Left cardiac atrium (tissue), 4 donors: ENCODE results near the gene ICE2. TPM values are rescaled to one million over a fixed set of nuclear protein-coding genes. Genes with fewer than 3 reads are reported as not detected.

Experiments
- ATAC-seq, 2 donors: fragments of 200-7000 bp; cut with Tn5 transposase; one replicate each; pipeline ENCODE4 v1.9.1; 2020; ENCODE audit warnings: mild to moderate bottlenecking in 2 of 2, moderate library complexity in 2 of 2
- DNase-seq: peaks from one replicate; pipeline ENCODE4 v3.0.0-alpha.2; 2020
- intact Hi-C, 2 donors: fragments of 100-400 bp; cut with DNase I; formaldehyde crosslinking; loops; one replicate each; pipeline versions ENCODE4 v1.14.1 to v1.15.1; 2022 to 2023
- total RNA-seq, 2 donors: library from RNA; stranded (reverse); fragmentation: NEBNext Ultra II Directional; extraction: Animal tissue kit (Norgen Biotek cat#: 25700); gene quantifications; one replicate each; pipeline ENCODE4 v1.2.1, GENCODE V29; 2021
- donor health status: DM: no; HTN: yes; CAD: no.
- donor health status: DM: no; HTN: yes; CAD: no; lungs with severe emphysema.
- donor health status: DM: yes; HTN: yes; CAD: no.
- donor health status: Dilated cardiomyopathy.

Gene ICE2
- total RNA-seq, 2 donors from 2014 or later: 29.0 to 29.6 TPM

DNA sequence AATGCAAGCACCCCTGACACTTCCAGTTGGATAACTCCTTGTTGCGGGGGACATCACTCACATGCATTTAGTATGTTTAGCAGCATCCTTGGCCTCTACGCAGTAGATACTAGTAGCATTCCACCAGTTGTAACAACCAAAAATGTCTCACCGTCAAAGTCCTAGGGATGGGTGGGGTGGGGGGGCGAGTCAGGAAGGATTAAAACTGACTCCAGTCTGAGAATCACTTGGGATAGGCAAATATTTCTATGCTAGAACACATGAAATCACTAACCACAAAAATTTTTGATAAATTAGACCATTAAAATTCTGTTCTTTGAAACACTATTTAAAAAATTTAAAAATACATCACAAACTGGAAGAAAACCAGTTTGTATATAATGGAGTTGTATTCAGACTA, 18.0 kb downstream of the ICE2 start:
- intact Hi-C loops: no loop called here
- DNase-seq: no peak
- no peak for ATAC-seq

DNA sequence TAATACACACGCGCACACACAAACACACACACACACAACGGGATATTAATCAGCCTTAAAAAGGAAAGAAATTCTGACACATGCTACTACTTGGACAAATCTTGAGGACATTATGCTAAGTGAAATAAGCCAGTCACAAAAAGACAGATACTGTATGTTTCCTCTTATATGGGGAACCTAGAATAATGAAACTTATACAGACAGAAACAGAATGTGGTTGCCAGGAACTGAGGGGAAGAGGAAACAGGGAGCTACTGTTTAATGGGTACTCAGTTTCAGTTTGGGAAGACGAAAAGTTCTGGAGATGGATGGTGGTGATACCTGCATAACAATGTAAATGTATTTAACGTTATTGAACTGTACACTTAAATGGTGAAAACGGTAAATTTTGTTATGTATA, 20.2 kb downstream of the ICE2 start:
- DNase-seq (no peak), ATAC-seq (no peak)
- intact Hi-C loops: no loop called here

DNA sequence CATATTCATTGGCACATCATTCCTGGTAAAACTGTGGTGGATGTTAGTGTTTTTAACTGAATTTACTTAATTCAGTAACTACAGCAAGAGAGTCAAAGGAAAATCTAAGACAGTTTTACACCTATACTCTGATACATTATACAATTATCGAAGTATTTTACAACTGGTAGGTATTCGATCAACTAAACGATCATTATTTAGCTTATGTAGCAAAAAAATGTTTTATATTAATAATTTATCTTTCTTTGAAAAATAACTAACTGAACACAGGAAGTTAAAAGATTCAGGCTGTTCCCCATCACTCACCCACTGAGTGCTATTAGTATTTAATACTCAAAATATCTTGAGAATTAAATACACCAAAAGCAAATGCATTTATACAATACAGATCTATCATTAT, 21.0 kb downstream of the ICE2 start:
- DNase-seq (no peak), ATAC-seq (no peak)
- intact Hi-C loops: no loop called here

DNA sequence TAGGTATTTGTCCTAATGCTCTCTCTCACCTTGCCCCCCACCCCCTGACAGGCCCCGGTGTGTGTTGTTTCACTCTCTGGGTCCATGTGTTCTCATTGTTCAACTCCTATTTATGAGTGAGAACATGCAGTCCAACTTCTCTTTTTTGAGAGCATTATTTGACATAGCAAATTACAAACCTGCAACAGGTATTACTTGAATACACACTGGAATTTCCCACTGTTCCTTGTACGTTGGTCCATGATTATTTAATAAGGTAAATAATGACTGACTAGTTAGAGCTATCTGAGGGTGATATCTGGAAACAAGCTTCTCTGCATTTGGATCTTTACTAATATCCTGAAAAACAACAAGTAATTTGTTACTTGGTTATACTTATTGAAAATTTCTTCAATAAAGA, 24.1 kb downstream of the ICE2 start:
- DNase-seq (no peak), ATAC-seq (no peak)
- intact Hi-C loops: no loop called here

DNA sequence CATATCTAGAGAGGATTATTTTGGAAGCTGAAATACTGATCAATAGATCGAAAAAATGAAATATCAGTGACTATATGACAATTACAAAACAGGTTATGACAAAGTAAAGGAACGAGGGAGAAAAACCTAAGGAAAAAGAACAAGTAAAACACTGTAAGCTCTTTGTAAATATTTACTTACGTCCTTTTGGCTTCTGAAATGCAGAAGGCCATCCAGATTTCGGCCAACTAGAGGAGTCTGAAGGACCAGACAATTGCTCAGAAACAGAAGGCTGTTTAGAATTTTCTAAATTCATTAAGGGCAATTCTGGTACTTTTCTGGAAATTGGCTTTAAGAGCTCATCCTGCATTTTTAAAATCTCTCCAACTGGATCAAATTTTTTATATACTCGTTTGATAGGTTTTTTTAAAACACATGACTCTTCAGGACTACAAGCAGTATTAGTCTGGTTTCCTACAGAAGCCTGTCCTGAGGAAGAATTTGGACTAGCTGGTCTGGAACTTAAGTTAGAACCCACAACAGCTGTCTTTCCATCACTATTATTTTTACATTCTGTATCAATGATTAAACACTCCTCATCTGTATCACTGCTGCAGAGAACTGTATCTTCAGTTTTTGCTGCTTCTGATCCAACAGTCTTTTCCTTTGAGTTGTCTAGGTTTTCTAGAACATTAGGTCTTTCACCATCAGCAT, 30.1 kb downstream of the ICE2 start:
- no peak for ATAC-seq
- intact Hi-C loops: no loop called here
- DNase-seq: no peak

DNA sequence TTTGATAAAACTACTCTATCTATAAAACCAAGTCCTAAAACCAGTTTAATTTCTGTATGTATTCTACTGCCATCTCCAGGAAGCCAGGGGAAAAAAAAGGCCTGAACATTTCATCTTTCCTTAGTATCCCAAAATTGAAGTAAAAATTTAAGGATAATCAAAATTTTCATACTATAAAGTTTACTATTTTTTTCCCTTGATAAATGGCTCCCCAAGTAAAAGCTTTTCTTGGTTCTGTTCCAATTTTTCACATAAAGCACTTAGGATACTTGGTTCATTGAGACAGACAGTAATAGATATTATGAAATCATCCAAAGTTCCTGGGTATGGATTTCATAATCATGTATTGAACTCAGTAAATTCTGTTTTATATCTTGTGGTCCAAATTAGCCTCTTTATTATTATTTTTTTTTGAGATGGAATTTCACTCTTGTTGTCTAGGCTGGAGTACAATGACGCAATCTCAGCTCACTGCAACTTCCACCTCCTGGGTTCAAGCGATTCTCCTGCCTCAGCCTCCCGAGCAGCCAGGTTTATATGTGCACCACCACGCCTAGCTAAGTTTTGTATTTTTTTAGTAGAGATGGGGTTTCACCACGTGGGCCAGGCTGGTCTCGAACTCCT, 34.5 kb downstream of the ICE2 start:
- intact Hi-C loops: loop anchor here (5.0 kb wide), 2 partner anchors 82 to 87 kb away; no protein-coding TSS in a partner anchor
- ATAC-seq (no peak), DNase-seq (no peak)

DNA sequence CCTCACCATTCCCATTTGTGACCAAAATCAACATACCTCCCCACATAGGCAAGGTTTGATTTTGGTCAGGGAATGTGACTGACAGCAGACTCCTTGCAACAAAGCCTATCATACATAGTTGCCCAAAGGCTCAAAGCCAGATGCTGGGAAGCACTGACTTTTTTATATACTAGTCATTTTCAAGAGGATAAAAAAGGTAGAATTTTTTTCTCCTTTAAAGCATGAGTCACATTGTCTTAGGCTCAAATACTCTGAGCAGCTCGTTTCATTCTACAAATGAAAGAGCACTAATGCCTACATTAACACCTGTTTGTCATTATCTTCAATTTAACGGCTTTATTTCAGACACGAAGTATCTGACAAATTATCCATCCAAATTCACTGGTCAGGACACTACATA, 36.2 kb downstream of the ICE2 start:
- intact Hi-C loops: loop anchor here (5.0 kb wide), 2 partner anchors 80 to 85 kb away; no protein-coding TSS in a partner anchor
- ATAC-seq (no peak), DNase-seq (no peak)

DNA sequence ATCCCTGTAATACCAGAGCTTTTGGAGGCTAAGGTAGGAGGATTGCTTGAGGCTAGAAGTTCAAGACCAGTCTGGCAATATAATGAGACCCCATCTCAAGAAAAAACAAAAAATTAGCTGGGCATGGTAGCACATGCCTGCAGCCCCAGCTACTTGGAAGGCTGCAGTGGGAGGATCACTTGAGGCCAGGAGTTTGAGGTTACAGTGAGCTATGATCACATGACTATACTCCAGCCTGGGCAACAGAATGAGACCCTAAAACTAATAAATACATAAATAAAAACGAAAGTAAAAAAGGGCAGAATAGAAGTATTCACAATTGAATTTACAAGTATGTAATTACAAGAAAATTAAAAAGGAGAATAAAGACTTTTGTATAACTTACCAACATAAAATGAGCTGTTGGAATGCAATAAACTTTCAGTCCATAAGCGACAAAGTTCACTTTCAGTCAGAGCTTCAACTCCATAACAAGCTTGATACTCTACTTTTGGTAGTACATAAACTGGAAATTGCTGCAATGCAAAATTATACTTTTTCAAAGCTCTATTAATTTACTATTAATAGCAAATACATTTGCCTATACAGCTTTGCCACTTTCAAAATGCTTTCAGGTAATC, 36.8 kb downstream of the ICE2 start:
- intact Hi-C loops: loop anchor here (5.0 kb wide), 2 partner anchors 80 to 85 kb away; no protein-coding TSS in a partner anchor
- DNase-seq: no peak
- ATAC-seq: no peak

DNA sequence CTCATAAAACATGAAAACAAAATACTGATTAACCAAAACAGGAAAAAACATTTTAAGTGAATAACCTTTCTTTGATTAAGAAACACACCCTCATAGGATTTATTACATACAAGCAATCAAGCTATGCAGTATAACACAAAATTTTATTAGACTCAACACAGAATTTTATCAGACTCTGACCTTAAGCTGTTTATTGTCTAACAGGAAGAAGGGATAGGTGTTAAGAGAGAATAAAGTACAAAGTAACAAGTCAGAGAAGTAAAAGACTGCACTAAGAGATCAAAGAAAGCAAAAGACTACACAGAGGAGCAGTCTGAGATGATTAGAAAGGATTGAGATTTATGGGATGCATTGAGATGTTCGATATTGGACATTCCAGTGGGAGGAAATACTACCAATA, 37.6 kb downstream of the ICE2 start:
- intact Hi-C loops: loop anchor here (5.0 kb wide), 2 partner anchors 79 to 84 kb away; no protein-coding TSS in a partner anchor
- ATAC-seq (no peak), DNase-seq (no peak)

DNA sequence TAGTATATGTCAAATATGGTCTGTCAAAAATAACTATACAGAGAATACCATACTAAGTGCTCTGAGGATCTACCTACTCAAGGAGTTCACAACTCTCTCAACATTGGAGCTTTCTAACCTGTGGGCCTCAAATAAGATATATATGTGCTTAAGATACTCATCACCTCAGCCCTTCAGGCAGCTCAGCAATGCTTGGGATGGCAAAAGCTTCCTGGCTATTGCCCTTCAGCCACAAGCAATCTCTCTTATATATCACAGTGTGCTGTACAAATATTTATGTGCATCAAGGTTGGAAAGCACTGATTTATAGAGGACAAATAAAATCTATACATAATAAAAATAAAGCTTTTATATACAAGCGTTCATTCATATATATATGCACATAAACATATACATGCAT, 40.3 kb downstream of the ICE2 start:
- ATAC-seq (no peak), DNase-seq (no peak)
- intact Hi-C loops: no loop called here

DNA sequence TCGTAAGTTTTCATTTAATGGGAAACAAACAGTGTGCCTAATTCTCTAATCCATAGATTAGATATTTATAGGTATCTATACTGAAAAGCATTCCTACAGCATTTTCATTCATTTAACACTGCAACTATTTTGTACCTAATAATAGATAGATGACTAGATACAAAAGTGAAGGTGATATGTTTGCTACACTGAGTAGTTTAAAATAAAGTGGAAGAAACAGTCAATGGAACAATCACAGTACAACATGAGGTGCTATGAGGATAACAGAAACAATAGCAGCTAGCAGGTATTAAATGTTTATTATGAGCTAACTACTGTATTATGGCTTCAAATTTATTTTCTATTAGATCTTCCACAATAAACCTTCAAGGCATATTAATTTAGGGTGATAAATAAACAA, 50.0 kb downstream of the ICE2 start:
- DNase-seq: no peak
- ATAC-seq: no peak
- intact Hi-C loops: no loop called here

DNA sequence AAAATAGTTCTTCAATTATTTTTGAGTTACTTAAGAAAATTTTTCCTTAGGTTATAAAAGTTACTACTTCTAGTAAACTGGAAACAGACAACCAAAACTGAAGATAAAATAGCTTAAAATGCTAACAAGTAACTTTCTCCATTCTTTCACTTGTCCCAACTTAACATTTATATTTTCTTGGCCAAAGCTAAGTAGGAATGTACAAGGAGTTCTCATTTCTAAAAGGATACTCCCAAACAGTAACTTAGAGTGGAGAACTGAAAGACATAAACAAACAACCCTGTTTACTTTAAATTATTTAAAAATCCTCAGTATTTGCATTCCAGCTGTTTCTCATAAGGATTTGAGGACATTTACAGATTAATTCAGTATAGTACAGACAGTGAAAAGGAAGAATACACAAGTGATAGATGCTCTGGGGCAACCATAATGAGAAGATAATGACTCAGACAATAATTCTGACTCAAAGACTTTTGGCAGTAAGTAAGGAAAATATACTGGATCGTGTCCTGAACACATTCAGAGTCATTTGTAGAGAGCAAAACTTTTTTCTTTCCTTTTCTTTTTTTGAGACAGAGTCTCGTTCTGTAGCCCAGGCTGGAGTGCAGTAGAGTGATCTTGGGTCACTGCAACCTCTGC, 52.0 kb downstream of the ICE2 start:
- ATAC-seq (peak; percentile 67 to 90), DNase-seq (no peak)
- intact Hi-C loops: no loop called here

DNA sequence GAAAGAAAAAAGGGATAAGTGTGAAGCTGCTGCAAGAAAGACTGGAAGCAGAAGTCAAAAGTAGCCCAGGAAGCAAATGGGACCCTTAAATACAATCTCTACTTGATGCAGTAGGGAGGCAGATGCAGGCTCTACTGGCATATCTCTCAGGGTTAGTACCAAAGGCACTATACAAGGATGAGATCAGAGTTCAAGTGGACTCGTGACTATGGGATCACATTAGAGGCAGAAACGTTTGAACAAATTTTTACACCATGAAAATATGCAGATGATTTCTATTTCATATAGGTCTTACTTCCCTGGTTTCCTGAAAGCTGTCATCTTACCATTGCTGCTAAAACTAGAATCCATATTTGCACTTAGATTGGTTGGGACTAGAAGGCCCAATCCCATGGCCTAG, 53.5 kb downstream of the ICE2 start:
- DNase-seq: no peak
- intact Hi-C loops: no loop called here
- no peak for ATAC-seq

DNA sequence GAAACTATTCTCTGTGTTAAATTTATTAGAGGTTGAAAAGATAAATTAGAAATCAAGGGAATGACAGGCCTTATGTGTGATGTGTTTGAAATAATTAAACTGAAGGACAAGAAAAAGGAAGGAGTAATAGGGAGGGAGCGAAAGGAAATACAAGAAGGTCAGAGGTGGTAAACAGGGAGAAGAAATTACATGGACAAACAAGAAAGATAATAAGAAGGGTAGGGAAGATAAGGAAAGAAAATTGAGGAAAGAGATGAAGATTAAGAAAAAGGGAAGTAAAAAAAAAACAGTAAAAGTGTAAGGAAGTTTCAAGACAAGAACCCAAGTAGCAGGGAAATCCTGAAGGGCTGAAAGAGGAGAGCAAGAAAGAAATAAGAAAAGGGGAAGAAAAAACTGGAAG, 54.9 kb downstream of the ICE2 start:
- intact Hi-C loops: no loop called here
- ATAC-seq: no peak
- no peak for DNase-seq

DNA sequence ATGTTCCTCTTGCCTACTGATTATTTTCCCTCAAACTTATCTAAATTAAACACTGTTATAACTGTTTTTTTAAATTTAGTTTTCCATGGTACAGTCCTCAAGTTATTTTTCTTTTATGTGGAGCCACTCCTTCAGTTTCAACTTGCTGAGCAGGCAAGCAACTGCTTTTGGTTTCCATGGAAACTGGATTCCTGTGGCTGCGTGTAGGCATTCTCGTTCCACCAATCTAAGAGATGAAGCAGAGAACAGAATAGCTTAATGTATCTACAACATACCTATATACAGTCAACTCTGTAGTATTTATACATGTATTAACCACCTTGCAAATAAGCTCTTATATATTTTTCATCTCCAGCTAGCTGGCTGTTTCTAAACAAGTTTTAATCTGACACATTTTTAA, 55.4 kb downstream of the ICE2 start:
- intact Hi-C loops: no loop called here
- ATAC-seq (peak; percentile 53 to 76), DNase-seq (no peak)

DNA sequence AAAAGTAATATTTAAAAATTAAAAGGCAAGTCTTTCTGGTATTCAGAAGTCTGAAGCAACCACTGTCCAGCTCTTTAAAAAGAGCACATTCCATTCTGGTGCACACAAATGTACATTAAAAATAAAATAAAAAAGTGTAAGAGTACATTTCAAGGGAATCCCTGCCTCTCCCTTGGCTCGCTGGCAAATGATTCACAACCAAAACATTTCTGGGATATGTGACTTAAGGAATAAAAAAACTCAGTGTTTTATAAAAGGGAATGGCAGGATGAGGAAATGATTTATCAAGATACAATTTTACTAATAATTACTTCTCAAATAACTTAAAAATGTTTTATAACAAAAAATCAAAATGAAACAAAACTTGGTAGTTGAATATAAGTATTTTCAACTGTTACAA, 57.4 kb downstream of the ICE2 start:
- intact Hi-C loops: no loop called here
- ATAC-seq: no peak
- no peak for DNase-seq

DNA sequence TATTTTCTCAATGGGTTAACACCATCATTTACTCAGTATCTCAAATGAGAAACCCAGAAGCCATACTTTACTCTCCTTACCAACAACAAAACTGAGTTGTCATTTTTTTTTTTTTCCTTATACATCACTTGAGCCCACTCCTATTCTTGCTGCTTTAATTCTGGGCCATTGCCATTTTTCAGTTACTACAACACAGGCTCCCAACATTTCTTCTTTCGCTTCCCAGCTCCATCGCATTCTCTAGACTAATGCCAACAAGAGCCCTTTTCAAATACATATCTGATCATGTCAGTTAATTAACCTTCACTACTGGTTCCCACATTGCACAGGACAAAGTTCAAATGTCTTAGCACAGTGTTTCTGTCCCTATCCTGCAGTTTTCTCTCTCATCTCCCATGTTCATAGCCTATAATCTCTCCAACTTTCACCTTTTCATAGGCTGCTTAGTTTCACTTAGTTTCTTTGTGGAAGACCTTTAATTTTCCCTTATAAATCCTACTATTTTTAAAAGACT, 58.7 kb downstream of the ICE2 start:
- ATAC-seq: no peak
- intact Hi-C loops: no loop called here

DNA sequence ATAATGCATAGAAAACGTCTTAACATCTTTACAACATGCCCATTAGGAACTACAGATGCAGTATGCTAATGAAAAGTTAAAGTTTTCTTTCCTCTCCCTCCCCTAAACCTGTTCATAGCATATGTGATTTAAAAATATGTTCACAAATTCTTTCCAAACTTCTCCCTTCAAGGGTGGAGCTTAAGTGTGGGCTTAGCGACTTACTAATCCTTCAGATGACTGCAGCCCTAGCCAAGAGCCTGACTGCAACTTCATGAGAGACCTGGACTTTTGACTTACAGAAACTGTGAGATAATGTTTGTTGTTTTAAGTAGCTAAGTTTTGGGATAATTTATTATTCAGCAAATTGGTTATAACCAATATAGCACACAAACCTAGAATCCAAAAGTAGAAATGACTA, 59.2 kb downstream of the ICE2 start:
- peak in 1 of 2 donors; percentile 33 for ATAC-seq
- intact Hi-C loops: no loop called here

More for the DNA sequence above, 58.7 kb downstream of the ICE2 start:
- DNase-seq: no peak

DNA sequence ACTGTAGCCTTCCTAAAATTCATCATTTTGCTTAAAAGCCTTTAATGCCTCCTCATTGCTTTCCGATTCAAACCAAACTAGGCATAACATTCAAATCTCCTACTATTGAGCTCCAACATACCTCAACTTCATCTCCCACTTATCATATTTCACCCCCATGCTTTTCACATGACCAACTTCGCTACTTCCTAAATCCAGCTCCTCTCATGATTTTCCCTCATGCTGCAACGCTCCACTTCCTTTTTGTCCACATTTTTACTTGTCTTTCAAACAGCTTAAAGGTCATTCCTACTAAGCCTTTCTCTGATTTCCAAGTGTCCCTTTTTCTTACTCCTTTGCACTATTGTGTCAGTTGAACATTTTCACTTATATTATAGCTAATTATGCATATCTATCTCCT, 60.8 kb downstream of the ICE2 start:
- intact Hi-C loops: no loop called here
- ATAC-seq (no peak), DNase-seq (no peak)

More for the DNA sequence above, 59.2 kb downstream of the ICE2 start:
- no peak for DNase-seq

DNA sequence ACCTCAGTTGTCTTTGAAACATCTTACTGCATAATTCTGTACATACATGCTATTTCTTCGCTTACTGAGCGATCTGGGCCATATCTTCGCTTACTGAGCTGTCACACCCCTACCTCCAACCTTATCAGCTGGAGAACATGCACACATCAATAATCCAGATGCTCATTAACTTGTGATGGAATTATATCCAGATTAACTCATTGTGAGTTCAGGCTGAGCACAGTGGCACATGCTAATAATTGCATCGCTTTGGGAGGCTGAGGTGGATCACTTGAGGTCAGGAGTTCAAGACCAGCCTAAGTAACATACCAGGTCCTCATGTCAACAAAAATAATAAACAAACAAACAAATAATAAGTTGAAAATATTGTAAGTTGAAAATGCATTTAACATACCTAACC, 61.8 kb downstream of the ICE2 start:
- intact Hi-C loops: no loop called here
- ATAC-seq (no peak), DNase-seq (no peak)
